Gastroesophageal sphincter (tissue), 3 donors: ENCODE data around the gene TRAPPC3.

Experiments used
- CTCF ChIP-seq, 4 experiments: fragments of 200-600 bp in 2 of 4; fragments of 450-650 bp in 2 of 4; sonication (generic) in 1 of 4; IDR thresholded peaks; one replicate each; pipeline ENCODE4 v1.5.1; 2017 to 2019; ENCODE audit warnings: antibody characterized with exemption in 4 of 4, mild to moderate bottlenecking in 2 of 4, moderate library complexity in 2 of 4
- POLR2A ChIP-seq, 2 donors: fragments of 450-650 bp; IDR thresholded peaks; one replicate each; pipeline ENCODE4 v1.6.1; 2017; ENCODE audit warnings: antibody characterized with exemption in 2 of 2, mild to moderate bottlenecking in 2 of 2, moderate library complexity in 1 of 2
- POLR2AphosphoS5 ChIP-seq: sonication (generic); formaldehyde crosslinking; IDR thresholded peaks from one replicate; pipeline ENCODE4 v1.6.1; 2017; ENCODE audit warnings: antibody characterized with exemption

GRCh38 chr1:36135330-36135667, 14.0 kb downstream of the TRAPPC3 start:
- TF ChIP-seq POLR2AphosphoS5 = no peak
- TF ChIP-seq CTCF (IDR thresholded peaks at IDR 0.05) = no peak
- no peak for TF ChIP-seq POLR2A (IDR thresholded peaks at IDR 0.05)
